Muscle of leg (tissue), 16 donors: Measurements from ENCODE around the gene CCDC117. TPM values are rescaled to one million over a fixed set of nuclear protein-coding genes. Genes with fewer than 3 reads are reported as not detected.
A peak's percentile ranks its signal among the peaks of the same experiment; 100 is the strongest.
"Not testable (repeated sequence)": the region's sequence is repeated elsewhere in the genome, so short reads cannot be mapped to it uniquely, and the experiment has no call there.

ENCODE experiments used
- DNase-seq: peaks from one replicate; pipeline ENCODE4 v3.0.0; 2013
- H3K27ac ChIP-seq: one replicate; pipeline ENCODE4 v1.5.1; 2013; ENCODE audit warnings: mild to moderate bottlenecking, low read length, control low read depth
- H3K27me3 ChIP-seq: one replicate; pipeline ENCODE4 v1.6.1; 2013; ENCODE audit warnings: low read length; ENCODE audit not compliant: control insufficient read depth, insufficient read depth
- H3K36me3 ChIP-seq: one replicate; pipeline ENCODE4 v1.6.1; 2013; ENCODE audit warnings: low read length; ENCODE audit not compliant: control insufficient read depth, insufficient read depth
- H3K4me1 ChIP-seq: one replicate; pipeline ENCODE4 v1.6.1; 2013; ENCODE audit warnings: low read length; ENCODE audit not compliant: control insufficient read depth, insufficient read depth
- H3K4me3 ChIP-seq: one replicate; pipeline ENCODE4 v1.5.1; 2013; ENCODE audit warnings: low read length, control low read depth
- H3K9me3 ChIP-seq: replicated peaks from 2 replicates; pipeline ENCODE4 v1.6.1; 2013; ENCODE audit warnings: low read depth, low read length; ENCODE audit not compliant: control insufficient read depth
- WGBS: methylation state at CpG from one replicate; pipeline ENCODE4 v1.1.5; 2013; ENCODE audit warnings: missing lambda C conversion rate; ENCODE audit not compliant: insufficient coverage; 5-methylcytosine and 5-hydroxymethylcytosine counted together
- long read RNA-seq, 11 donors: transcript quantifications; one replicate each; lab custom pipeline, GENCODE V29; 2026
- polyA plus RNA-seq, 8 donors: library from polyadenylated mRNA; unstranded; fragments of 120-200 nt; gene quantifications; one replicate each; pipeline versions ENCODE4 v1.2.1 to v1.2.3, GENCODE V29; 2013; ENCODE audit warnings: inconsistent platforms in 1 of 8, low replicate concordance in 1 of 8; ENCODE audit not compliant: insufficient read length in 8 of 8, insufficient read depth in 1 of 8
- total RNA-seq: library from RNA; stranded (reverse); fragments of 120-200 nt; gene quantifications from one replicate; pipeline ENCODE4 v1.2.4, GENCODE V29; 2013

Gene CCDC117, protein sequence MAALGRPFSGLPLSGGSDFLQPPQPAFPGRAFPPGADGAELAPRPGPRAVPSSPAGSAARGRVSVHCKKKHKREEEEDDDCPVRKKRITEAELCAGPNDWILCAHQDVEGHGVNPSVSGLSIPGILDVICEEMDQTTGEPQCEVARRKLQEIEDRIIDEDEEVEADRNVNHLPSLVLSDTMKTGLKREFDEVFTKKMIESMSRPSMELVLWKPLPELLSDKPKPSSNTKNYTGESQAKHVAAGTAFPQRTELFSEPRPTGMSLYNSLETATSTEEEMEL
- total RNA-seq (21.8 TPM), polyA plus RNA-seq (10 to 100 TPM; 14.2 to 30.9 (median 22.9) TPM)
- long read RNA-seq, donor 1, transcript CCDC117-201 (5 exons, 3,985 nt): major isoform, 6 of 7 reads
- long read RNA-seq, donor 1, partial matches to known transcripts: 0 of 7 reads
- long read RNA-seq, donor 1, other reads (novel, unspliced or antisense): 0 of 7 reads
- long read RNA-seq, donor 2, partial matches to known transcripts: 0 of 1 reads
- long read RNA-seq, donor 2, other reads (novel, unspliced or antisense): 0 of 1 reads
- long read RNA-seq, donor 3, transcript CCDC117-201 (5 exons, 3,985 nt): major isoform, 7 of 7 reads
- long read RNA-seq, donor 3, partial matches to known transcripts: 0 of 7 reads
- long read RNA-seq, donor 3, other reads (novel, unspliced or antisense): 0 of 7 reads
- long read RNA-seq, donor 4, partial matches to known transcripts: 0 of 4 reads
- long read RNA-seq, donor 4, other reads (novel, unspliced or antisense): 0 of 4 reads
- long read RNA-seq, donor 5, transcript CCDC117-201 (5 exons, 3,985 nt): major isoform, 18 of 19 reads
- long read RNA-seq, donor 5, partial matches to known transcripts: 0 of 19 reads
- long read RNA-seq, donor 5, other reads (novel, unspliced or antisense): 0 of 19 reads
- long read RNA-seq, donor 6, transcript CCDC117-201 (5 exons, 3,985 nt): major isoform, 7 of 7 reads
- long read RNA-seq, donor 6, partial matches to known transcripts: 0 of 7 reads
- long read RNA-seq, donor 6, other reads (novel, unspliced or antisense): 0 of 7 reads
- long read RNA-seq, donor 7, transcript CCDC117-201 (5 exons, 3,985 nt): major isoform, 10 of 10 reads
- long read RNA-seq, donor 7, partial matches to known transcripts: 0 of 10 reads
- long read RNA-seq, donor 7, other reads (novel, unspliced or antisense): 0 of 10 reads
- long read RNA-seq, donor 8, transcript CCDC117-201 (5 exons, 3,985 nt): major isoform, 8 of 8 reads
- long read RNA-seq, donor 8, partial matches to known transcripts: 0 of 8 reads
- long read RNA-seq, donor 8, other reads (novel, unspliced or antisense): 0 of 8 reads
- long read RNA-seq, donor 9, partial matches to known transcripts: 0 of 3 reads
- long read RNA-seq, donor 9, other reads (novel, unspliced or antisense): 0 of 3 reads
- long read RNA-seq, donor 10, transcript CCDC117-201 (5 exons, 3,985 nt): major isoform, 7 of 7 reads
- long read RNA-seq, donor 10, partial matches to known transcripts: 0 of 7 reads
- long read RNA-seq, donor 10, other reads (novel, unspliced or antisense): 0 of 7 reads
- long read RNA-seq, donor 11, transcript CCDC117-201 (5 exons, 3,985 nt): major isoform, 7 of 33 reads
- long read RNA-seq, donor 11, partial matches to known transcripts: 26 of 33 reads
- long read RNA-seq, donor 11, other reads (novel, unspliced or antisense): 0 of 33 reads

- H3K27ac ChIP-seq: peak within 1 kb of the TSS; percentile 89
- no peaks in the 10 kb centered on the region for H3K27me3 ChIP-seq
- H3K36me3 ChIP-seq: peaks cover 21% of the 10 kb centered on the region
- H3K4me1 ChIP-seq: no peaks in the 10 kb centered on the region
- H3K4me3 ChIP-seq: peak within 1 kb of the TSS; percentile 83
- peak; percentile 99 for DNase-seq
- H3K9me3 ChIP-seq: no peaks in the 10 kb centered on the region
- WGBS: under 1% methylated on average over 84 of the region's 92 CpGs
These were observed at the start of gene CCDC117 for GRCh38 chr22:28772633-28773460. CCDC117 (plus strand) TSS chr22:28772695; CDS start chr22:28772850, 155 bp downstream.

GRCh38 chr22:28728002-28728401, 44.5 kb upstream of the CCDC117 start:
- no CpG with 5 or more reads among the region's 1 CpG for WGBS

DNA sequence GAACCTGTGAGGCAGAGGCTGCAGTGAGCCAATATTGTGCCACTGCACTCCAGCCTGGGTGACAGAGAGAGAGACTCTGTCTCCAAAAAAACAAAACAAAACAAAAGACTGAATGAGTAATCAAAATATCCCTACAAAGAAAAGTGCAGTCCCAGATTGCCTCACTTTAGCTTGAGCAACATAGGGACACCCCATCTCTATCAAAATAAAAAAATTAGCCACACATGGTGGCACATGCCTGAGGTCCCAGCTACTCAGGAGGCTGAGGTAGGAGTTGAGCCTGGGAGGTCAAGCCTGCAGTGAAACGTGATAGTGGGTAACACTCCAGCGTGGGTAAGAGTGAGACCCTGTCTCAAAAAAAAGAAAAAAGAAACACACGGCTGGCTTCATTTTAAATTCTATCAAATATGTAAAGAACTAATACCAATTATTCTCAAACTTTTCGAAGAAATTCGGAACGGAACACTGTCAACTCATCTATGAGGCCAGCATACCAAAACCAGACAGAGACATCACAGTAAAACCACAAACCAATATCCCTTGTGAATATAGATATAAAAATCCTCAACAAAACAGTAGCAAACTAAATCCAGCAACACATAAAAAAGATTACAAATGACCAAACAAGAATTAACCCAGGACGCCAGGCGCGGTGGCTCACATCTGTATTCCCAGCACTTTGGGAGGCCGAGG, 43.7 kb upstream of the CCDC117 start:
- no peaks in the 10 kb centered on the region for H3K4me1 ChIP-seq
- no peak overlapping the region for H3K27ac ChIP-seq
- DNase-seq: no peak
- no CpG with 5 or more reads among the region's 10 CpGs for WGBS
- no peaks in the 10 kb centered on the region for H3K9me3 ChIP-seq
- H3K4me3 ChIP-seq: no peak overlapping the region
- peaks cover 3% of the 10 kb centered on the region for H3K36me3 ChIP-seq
- no peaks in the 10 kb centered on the region for H3K27me3 ChIP-seq

More at GRCh38 chr22:28728002-28728401, 44.5 kb upstream of the CCDC117 start:
- Histone ChIP-seq H3K36me3 (peaks cover 2% of the 10 kb centered on the region), H3K4me3 (no peak overlapping the region), H3K27me3 (no peaks in the 10 kb centered on the region), H3K4me1 (no peaks in the 10 kb centered on the region), H3K27ac (no peak overlapping the region), H3K9me3 (no peaks in the 10 kb centered on the region)
- DNase-seq: no peak

- Histone ChIP-seq H3K27ac (no peak overlapping the region), H3K27me3 (no peaks in the 10 kb centered on the region), H3K4me1 (no peaks in the 10 kb centered on the region), H3K4me3 (no peak overlapping the region), H3K9me3 (no peaks in the 10 kb centered on the region), H3K36me3 (peaks cover 7% of the 10 kb centered on the region)
- WGBS: no CpG with 5 or more reads among the region's 3 CpGs
- no peak for DNase-seq
These were observed 42.3 kb upstream of the CCDC117 start for GRCh38 chr22:28730179-28730578.

DNA sequence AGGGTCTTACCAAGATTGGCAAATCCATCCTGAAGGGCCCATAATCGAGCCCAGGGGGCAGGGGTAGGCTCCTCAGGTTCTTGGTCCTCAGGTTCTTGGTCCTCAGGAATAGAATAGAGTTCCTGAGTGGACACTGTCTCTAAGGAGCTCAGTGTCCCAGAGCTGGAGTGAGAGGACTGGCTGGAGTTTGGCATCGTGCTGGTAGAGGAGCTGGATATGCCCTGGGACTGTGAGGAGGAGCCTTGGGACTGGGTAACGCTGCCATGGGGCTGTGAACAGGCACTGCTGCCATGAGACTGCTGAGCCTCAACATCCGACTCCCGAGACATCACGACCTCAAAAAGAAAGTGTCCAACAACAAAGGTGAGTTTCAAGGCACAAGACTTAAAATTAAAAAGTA, 38.1 kb upstream of the CCDC117 start:
- Histone ChIP-seq H3K4me3 (no peak overlapping the region), H3K27ac (no peak overlapping the region), H3K27me3 (no peaks in the 10 kb centered on the region), H3K9me3 (no peaks in the 10 kb centered on the region), H3K36me3 (peaks cover 7% of the 10 kb centered on the region), H3K4me1 (no peaks in the 10 kb centered on the region)
- 91% methylated on average over 5 of the region's 6 CpGs for WGBS
- no peak for DNase-seq

GRCh38 chr22:28736301-28737155, 36.0 kb upstream of the CCDC117 start:
- peaks cover 5% of the 10 kb centered on the region for H3K36me3 ChIP-seq
- peaks cover 3% of the 10 kb centered on the region for H3K4me1 ChIP-seq
- no peak overlapping the region for H3K4me3 ChIP-seq
- no peaks in the 10 kb centered on the region for H3K9me3 ChIP-seq
- DNase-seq: no peak
- H3K27me3 ChIP-seq: no peaks in the 10 kb centered on the region
- no peak overlapping the region for H3K27ac ChIP-seq
- WGBS: 97% methylated on average over 4 of the region's 7 CpGs

GRCh38 chr22:28737701-28738100, 34.8 kb upstream of the CCDC117 start:
- WGBS: 80% methylated on average over 2 of the region's 3 CpGs
- Histone ChIP-seq H3K27me3 (no peaks in the 10 kb centered on the region), H3K27ac (no peak overlapping the region), H3K36me3 (peaks cover 5% of the 10 kb centered on the region), H3K4me1 (peaks cover 4% of the 10 kb centered on the region), H3K4me3 (no peak overlapping the region), H3K9me3 (no peaks in the 10 kb centered on the region)
- no peak for DNase-seq

DNA sequence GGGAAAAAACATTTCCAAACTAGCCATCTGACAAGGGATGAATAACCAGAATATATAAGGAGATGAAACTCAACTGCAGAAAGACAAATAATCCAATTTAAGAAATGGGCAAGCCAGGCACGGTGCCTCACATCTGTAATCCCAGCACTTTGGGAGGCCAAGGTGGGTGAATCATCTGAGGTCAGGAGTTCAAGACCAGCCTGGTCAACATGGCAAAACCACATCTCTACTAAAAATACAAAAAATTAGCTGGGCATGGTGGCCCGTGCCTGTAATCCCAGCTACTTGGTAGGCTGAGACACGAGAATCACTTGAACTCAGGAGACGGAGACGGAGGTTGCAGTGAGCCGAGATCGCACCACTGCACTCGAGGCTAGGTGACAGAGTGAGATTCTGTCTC, 33.6 kb upstream of the CCDC117 start:
- not testable (repeated sequence) for DNase-seq, H3K4me3 ChIP-seq, H3K36me3 ChIP-seq, H3K27me3 ChIP-seq, H3K27ac ChIP-seq, H3K9me3 ChIP-seq
- 90% methylated on average over 7 of the region's 8 CpGs for WGBS
- H3K4me1 ChIP-seq: peaks cover 11% of the 10 kb centered on the region
